Fibroblast of lung (primary cell): ENCODE measurements around the gene TIAM2. TPM values are rescaled to one million over a fixed set of nuclear protein-coding genes. Genes with fewer than 3 reads are reported as not detected.

Source experiments
- DNase-seq, 2 donors: peaks; one replicate each; pipeline versions ENCODE4 v3.0.0 to v3.0.0-alpha.2; 2010; ENCODE audit warnings: low read depth in 2 of 2
- H2AFZ ChIP-seq: 2 replicates; pipeline ENCODE4 v1.5.1; 2012; ENCODE audit warnings: low read length, control low read depth, inconsistent platforms
- H3K27ac ChIP-seq: 2 replicates; pipeline ENCODE4 v1.5.1; 2011; ENCODE audit warnings: low read length, control low read depth; ENCODE audit not compliant: insufficient read depth
- H3K27me3 ChIP-seq: 2 replicates; pipeline ENCODE4 v1.5.1; 2011; ENCODE audit warnings: mild to moderate bottlenecking, low read length; ENCODE audit not compliant: control insufficient read depth, insufficient read depth
- H3K36me3 ChIP-seq: 2 replicates; pipeline ENCODE4 v1.5.1; 2011; ENCODE audit warnings: low read length; ENCODE audit not compliant: control insufficient read depth, insufficient read depth
- H3K4me1 ChIP-seq: 2 replicates; pipeline ENCODE4 v1.5.1; 2011; ENCODE audit warnings: low read length; ENCODE audit not compliant: control insufficient read depth, insufficient read depth; ENCODE audit errors: extremely low read depth
- H3K4me2 ChIP-seq: 2 replicates; pipeline ENCODE4 v1.5.1; 2011; ENCODE audit warnings: low read length, control low read depth; ENCODE audit not compliant: insufficient read depth; ENCODE audit errors: extremely low read depth
- H3K4me3 ChIP-seq, 4 experiments: fragments of 200-600 bp in 1 of 4; sonication (generic) in 1 of 4; replicated peaks in 1 of 4; 2 replicates each; pipeline ENCODE4 v1.5.1; 2011 to 2016; ENCODE audit warnings: low read length in 4 of 4, low read depth in 3 of 4, mild to moderate bottlenecking in 3 of 4, control low read depth in 2 of 4, inconsistent platforms in 1 of 4, mixed read lengths in 1 of 4; ENCODE audit not compliant: insufficient read depth in 1 of 4; ENCODE audit errors: control extremely low read depth in 1 of 4
- H3K79me2 ChIP-seq: 2 replicates; pipeline ENCODE4 v1.5.1; 2012; ENCODE audit warnings: mild to moderate bottlenecking, low read length, inconsistent platforms; ENCODE audit not compliant: control insufficient read depth, insufficient read depth
- H3K9ac ChIP-seq: 2 replicates; pipeline ENCODE4 v1.5.1; 2011; ENCODE audit warnings: mild to moderate bottlenecking, low read length, control low read depth; ENCODE audit not compliant: insufficient read depth
- H3K9me3 ChIP-seq: 2 replicates; pipeline ENCODE4 v1.5.1; 2012; ENCODE audit warnings: low read depth, low read length; ENCODE audit not compliant: control insufficient read depth, insufficient read depth
- H4K20me1 ChIP-seq: 2 replicates; pipeline ENCODE4 v1.5.1; 2011; ENCODE audit warnings: low read length; ENCODE audit not compliant: control insufficient read depth, insufficient read depth; ENCODE audit errors: extremely low read depth
- CTCF ChIP-seq, 2 donors: IDR thresholded peaks in 1 of 2; conservative IDR thresholded peaks in 1 of 2; 1 replicate in 1 of 2; 2 replicates in 1 of 2; pipeline ENCODE4 v1.5.1; 2011 to 2012; ENCODE audit warnings: low read length in 2 of 2, control low read depth in 1 of 2, inconsistent platforms in 1 of 2, low read depth in 1 of 2, mild to moderate bottlenecking in 1 of 2
- EZH2 ChIP-seq: IDR thresholded peaks from 2 replicates; pipeline ENCODE4 v1.5.1; 2012; ENCODE audit warnings: low read length, control low read depth, mild to moderate bottlenecking; ENCODE audit errors: missing control alignments
- polyA plus RNA-seq, 2 donors: library from polyadenylated mRNA; depleted of rRNA in 1 of 2; stranded (reverse) in 1 of 2; unstranded in 1 of 2; fragments of >200 nt; gene quantifications; 2 replicates each; pipeline ENCODE4 v1.2.1, GENCODE V29; 2011 to 2012; ENCODE audit warnings: missing spikeins in 1 of 2
- total RNA-seq: library from RNA; depleted of rRNA; stranded (reverse); fragments of >200 nt; gene quantifications from 2 replicates; pipeline ENCODE4 v1.2.1, GENCODE V29; 2014

Gene TIAM2
- total and polyA plus RNA-seq, 2 donors (not counting 1 experiment from before 2014, with no cell fraction given) = 6.2 to 11.2 TPM

- H4K20me1 ChIP-seq = no peaks in the 10 kb centered on the region
- TF ChIP-seq EZH2 (no peak), CTCF (conservative IDR thresholded peaks at IDR 0.05 in 1 of 2, IDR thresholded peaks at IDR 0.05 in 1 of 2; ENCODE audit: low read depth in 1 of 2, low read length in 2 of 2) (no peak)
- no peak overlapping the region for H2AFZ ChIP-seq
- no peak overlapping the region for H3K9ac ChIP-seq
- H3K27ac ChIP-seq = peak overlapping the region; percentile 78
- H3K36me3 ChIP-seq = no peaks in the 10 kb centered on the region
- peak overlapping the region in 3 of 4 experiments; percentile 18 to 34 (median 29) for H3K4me3 ChIP-seq
- peak; percentile 97 to 99 for DNase-seq
- peak overlapping the region; percentile 56 for H3K4me2 ChIP-seq
- H3K9me3 ChIP-seq = no peaks in the 10 kb centered on the region
- H3K4me1 ChIP-seq = peaks cover 20% of the 10 kb centered on the region
- H3K27me3 ChIP-seq = no peaks in the 10 kb centered on the region
- H3K79me2 ChIP-seq = no peaks in the 10 kb centered on the region
Measured at GRCh38 chr6:155188707-155189496, 193.8 kb downstream of the TIAM2 start.

- H3K27ac ChIP-seq = no peak overlapping the region
Measured at GRCh38 chr6:155190677-155191076, 195.6 kb downstream of the TIAM2 start.

GRCh38 chr6:155193526-155193925, 198.4 kb downstream of the TIAM2 start:
- H3K27me3 ChIP-seq = no peaks in the 10 kb centered on the region
- no peaks in the 10 kb centered on the region for H3K36me3 ChIP-seq
- H2AFZ ChIP-seq = no peak overlapping the region
- H3K4me3 ChIP-seq = no peak overlapping the region
- H3K79me2 ChIP-seq = no peaks in the 10 kb centered on the region
- TF ChIP-seq CTCF (conservative IDR thresholded peaks at IDR 0.05 in 1 of 2, IDR thresholded peaks at IDR 0.05 in 1 of 2; ENCODE audit: low read depth in 1 of 2, low read length in 2 of 2) = no peak
- TF ChIP-seq EZH2 = no peak
- no peak overlapping the region for H3K9ac ChIP-seq
- no peaks in the 10 kb centered on the region for H4K20me1 ChIP-seq
- peak in 1 of 2 donors; percentile 35 for DNase-seq
- H3K9me3 ChIP-seq = no peaks in the 10 kb centered on the region
- no peak overlapping the region for H3K4me2 ChIP-seq
- H3K27ac ChIP-seq = no peak overlapping the region
- H3K4me1 ChIP-seq = peaks cover 8% of the 10 kb centered on the region

More at GRCh38 chr6:155190677-155191076, 195.6 kb downstream of the TIAM2 start:
- Histone ChIP-seq H3K79me2 (no peaks in the 10 kb centered on the region), H3K4me3 (no peak overlapping the region), H3K9me3 (no peaks in the 10 kb centered on the region), H3K27me3 (no peaks in the 10 kb centered on the region), H3K9ac (no peak overlapping the region), H3K36me3 (no peaks in the 10 kb centered on the region), H3K4me1 (peaks cover 20% of the 10 kb centered on the region), H3K4me2 (no peak overlapping the region), H2AFZ (no peak overlapping the region), H4K20me1 (no peaks in the 10 kb centered on the region)
- TF ChIP-seq EZH2 (no peak), CTCF (conservative IDR thresholded peaks at IDR 0.05 in 1 of 2, IDR thresholded peaks at IDR 0.05 in 1 of 2; ENCODE audit: low read depth in 1 of 2, low read length in 2 of 2) (no peak)
- no peak for DNase-seq
